Sigmoid colon (tissue), 4 donors: ENCODE results near the gene MBD4.

ENCODE experiments used
- EP300 ChIP-seq, 4 donors: sonication (generic); formaldehyde crosslinking; IDR thresholded peaks; one replicate each; pipeline ENCODE4 v1.6.1; 2017; ENCODE audit warnings: antibody characterized with exemption in 4 of 4
- POLR2A ChIP-seq, 2 donors: fragments of 450-650 bp; IDR thresholded peaks; one replicate each; pipeline ENCODE4 v1.6.1; 2016; ENCODE audit warnings: antibody characterized with exemption in 2 of 2, mild to moderate bottlenecking in 2 of 2, moderate library complexity in 2 of 2
- TF ChIP-seq, protein P1 (sequence below), 4 experiments: fragments of 450-650 bp in 3 of 4; fragments of 200-600 bp in 1 of 4; IDR thresholded peaks; one replicate each; pipeline ENCODE4 v1.5.1; 2016 to 2019; ENCODE audit warnings: antibody characterized with exemption in 4 of 4, mild to moderate bottlenecking in 3 of 4, moderate library complexity in 2 of 4

DNA sequence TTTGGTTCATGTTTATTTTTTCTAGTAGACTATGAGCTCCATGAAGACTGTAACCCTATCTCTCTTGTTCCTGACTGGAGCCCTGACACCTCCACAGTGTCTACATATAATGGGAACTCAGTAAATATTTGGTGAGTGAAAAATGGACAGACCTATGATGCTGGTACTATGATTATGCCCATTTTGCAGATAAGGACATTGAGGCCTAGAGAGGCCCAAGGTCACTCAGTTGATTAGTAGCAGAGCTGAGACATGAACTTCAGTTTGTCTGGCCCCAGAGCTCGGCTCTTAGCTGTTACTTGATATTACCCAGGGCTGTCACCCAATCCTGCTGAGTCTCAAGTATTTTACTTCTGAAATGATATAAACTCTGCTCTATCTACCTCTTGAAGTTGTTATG lies 16.9 kb downstream of the MBD4 start:
- TF ChIP-seq, protein P1, sequence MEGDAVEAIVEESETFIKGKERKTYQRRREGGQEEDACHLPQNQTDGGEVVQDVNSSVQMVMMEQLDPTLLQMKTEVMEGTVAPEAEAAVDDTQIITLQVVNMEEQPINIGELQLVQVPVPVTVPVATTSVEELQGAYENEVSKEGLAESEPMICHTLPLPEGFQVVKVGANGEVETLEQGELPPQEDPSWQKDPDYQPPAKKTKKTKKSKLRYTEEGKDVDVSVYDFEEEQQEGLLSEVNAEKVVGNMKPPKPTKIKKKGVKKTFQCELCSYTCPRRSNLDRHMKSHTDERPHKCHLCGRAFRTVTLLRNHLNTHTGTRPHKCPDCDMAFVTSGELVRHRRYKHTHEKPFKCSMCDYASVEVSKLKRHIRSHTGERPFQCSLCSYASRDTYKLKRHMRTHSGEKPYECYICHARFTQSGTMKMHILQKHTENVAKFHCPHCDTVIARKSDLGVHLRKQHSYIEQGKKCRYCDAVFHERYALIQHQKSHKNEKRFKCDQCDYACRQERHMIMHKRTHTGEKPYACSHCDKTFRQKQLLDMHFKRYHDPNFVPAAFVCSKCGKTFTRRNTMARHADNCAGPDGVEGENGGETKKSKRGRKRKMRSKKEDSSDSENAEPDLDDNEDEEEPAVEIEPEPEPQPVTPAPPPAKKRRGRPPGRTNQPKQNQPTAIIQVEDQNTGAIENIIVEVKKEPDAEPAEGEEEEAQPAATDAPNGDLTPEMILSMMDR (IDR thresholded peaks at IDR 0.05): no peak
- no peak for TF ChIP-seq POLR2A (IDR thresholded peaks at IDR 0.05)
- TF ChIP-seq EP300 (IDR thresholded peaks at IDR 0.05): no peak
